Heart right ventricle (tissue), 16 donors: ENCODE data around the gene KRT3. TPM values are rescaled to one million over a fixed set of nuclear protein-coding genes. Genes with fewer than 3 reads are reported as not detected.
A peak's percentile ranks its signal among the peaks of the same experiment; 100 is the strongest.

Source experiments
- ATAC-seq, 8 donors: fragments of 200-7000 bp; cut with Tn5 transposase; one replicate each; pipeline ENCODE4 v1.9.1; 2020; ENCODE audit warnings: mild to moderate bottlenecking in 8 of 8, moderate library complexity in 8 of 8, moderate number of reproducible peaks in 1 of 8
- DNase-seq, 2 donors: peaks; one replicate each; pipeline ENCODE4 v3.0.0-alpha.2; 2020
- H3K27ac ChIP-seq, 10 donors: fragments of 200-600 bp; sonication (generic) in 2 of 10; one replicate each; pipeline versions ENCODE4 v1.5.0 to v1.8.0; 2020 to 2022; ENCODE audit warnings: mild to moderate bottlenecking in 3 of 10
- H3K27me3 ChIP-seq, 7 donors: fragments of 200-600 bp; one replicate each; pipeline ENCODE4 v1.8.0; 2021 to 2022; ENCODE audit warnings: mild to moderate bottlenecking in 2 of 7
- H3K36me3 ChIP-seq, 9 donors: fragments of 200-600 bp; sonication (generic) in 1 of 9; one replicate each; pipeline versions ENCODE4 v1.5.0 to v1.8.0; 2020 to 2022; ENCODE audit warnings: mild to moderate bottlenecking in 2 of 9
- H3K4me1 ChIP-seq, 9 donors: fragments of 200-600 bp; sonication (generic) in 1 of 9; one replicate each; pipeline versions ENCODE4 v1.5.0 to v1.8.0; 2020 to 2022; ENCODE audit warnings: mild to moderate bottlenecking in 4 of 9
- H3K4me3 ChIP-seq, 10 donors: fragments of 200-600 bp; sonication (generic) in 2 of 10; one replicate each; pipeline versions ENCODE4 v1.5.0 to v1.8.0; 2020 to 2022; ENCODE audit warnings: mild to moderate bottlenecking in 7 of 10, moderate library complexity in 2 of 10
- H3K9me3 ChIP-seq, 11 donors: fragments of 200-600 bp in 10 of 11; sonication (generic) in 2 of 11; one replicate each; pipeline versions ENCODE4 v1.5.0 to v1.8.0; 2013 to 2022; ENCODE audit warnings: mild to moderate bottlenecking in 2 of 11, control low read depth in 1 of 11, moderate library complexity in 1 of 11
- whole genome bisulfite sequencing, 2 donors: extraction: QIAGEN DNeasy Blood & Tissue Kit; methylation state at CpG; one replicate each; pipeline ENCODE4 v1.1.7; 2013; ENCODE audit warnings: inconsistent platforms in 1 of 2; 5-methylcytosine and 5-hydroxymethylcytosine counted together
- intact Hi-C, 10 donors: fragments of 100-400 bp; cut with DNase I; formaldehyde crosslinking; loops; one replicate each; pipeline versions ENCODE4 v1.11.1 to v1.14.2; 2022
- polyA plus RNA-seq, 2 donors: library from polyadenylated mRNA; stranded (reverse); fragments of 200-250 nt; gene quantifications; one replicate each; pipeline ENCODE4 v1.2.3, GENCODE V29; 2013
- total RNA-seq, 10 donors: library from RNA; stranded (reverse); fragmentation: NEBNext Ultra II Directional in 3 of 10; extraction: Animal tissue kit (Norgen Biotek cat#: 25700) in 3 of 10; gene quantifications; one replicate each; pipeline versions ENCODE4 v1.2.1 to v1.2.4, GENCODE V29; 2021 to 2023
- TF ChIP-seq, protein P1 (sequence below), 9 donors: fragments of 200-600 bp; sonication (generic) in 2 of 9; IDR thresholded peaks; one replicate each; pipeline versions ENCODE4 v1.5.0 to v1.8.0; 2021 to 2022; ENCODE audit warnings: antibody characterized with exemption in 9 of 9, mild to moderate bottlenecking in 5 of 9, moderate library complexity in 1 of 9
- donor health status: Arrhythmogenic right ventricular cardiomyopathy.
- donor health status: ischemic (EF 13 %, LVEDD 7.1; RV severe dilation, severe dysfunction).
- donor health status: healthy with polysubstance abuse.
- donor health status: DM: no; HTN: yes; CAD: no.
- donor health status: DM: no; HTN: no; CAD: no.
- donor health status: ischemic (EF 25% LVEDD 6.9; RV normal size, moderate dysfunction).
- donor health status: ischemic (EF 25% LVEDD 5.7; RV mildly dilated, moderate dysfunction).
- donor health status: healthy.
- donor health status: DM: yes; HTN: yes; CAD: no.
- donor health status: Ischemic cardiomyopathy.
- donor health status: ischemic (EF 35%, LVEDD 5.7; RV mildly dilated, moderate dysfunction).
- donor health status: nonischemic (EF 11% LVEDD 7.7; RV severe dilation, severe dysfunction).
- donor health status: DM: yes; HTN: yes; CAD: no.
- donor health status: PGD.
- donor health status: ischemic (EF 29% LVEDD 5.4; RV normal size, mild dysfunction).
- donor health status: nonischemic (EF 23%, LVEDD 6.1; RV moderate dilation, normal function).

The KRT3 gene
- total and polyA plus RNA-seq, 12 donors: not detected

DNA sequence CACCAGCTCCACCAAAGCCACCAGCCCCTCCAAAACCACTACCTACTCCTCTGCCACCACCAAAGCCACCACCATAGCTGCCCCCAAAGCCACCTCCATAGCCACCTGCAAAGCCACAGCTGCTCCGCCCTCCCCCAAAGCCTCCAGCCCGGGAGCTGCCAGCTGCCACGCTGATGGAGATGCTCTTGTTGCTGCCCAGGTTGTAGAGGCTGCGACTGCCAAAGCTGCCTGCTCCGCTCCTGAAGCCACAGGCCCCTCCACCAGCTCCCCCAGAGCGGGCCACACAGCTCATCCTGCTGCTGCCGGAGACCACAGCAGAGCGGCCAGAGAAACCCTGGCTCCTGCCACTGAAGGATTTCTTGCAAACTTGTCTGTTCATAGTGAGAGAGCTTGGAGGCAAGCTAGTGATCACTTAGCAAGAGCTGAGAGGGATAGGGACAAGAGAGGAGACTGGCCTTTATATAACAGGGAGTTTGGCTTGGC, 19.0 kb downstream of the KRT3 start, which contains the start of gene KRT76:
KRT76 (minus strand) TSS at position 433 of the 483 bp plus-strand sequence; CDS start at position 379, 54 bp downstream.
- H3K4me3 ChIP-seq: no peak within 1 kb of the TSS
- ATAC-seq (no peak), DNase-seq (no peak)
- H3K36me3 ChIP-seq: no peaks in the 10 kb centered on the region
- intact Hi-C loops: no loop called here
- peaks cover 0 to 69% (median 14%) of the 10 kb centered on the region in 7 donors for H3K27me3 ChIP-seq
- no peak within 1 kb of the TSS for H3K27ac ChIP-seq
- WGBS, 2 donors: 89% methylated on average over 8 of the region's 8 CpGs
- H3K9me3 ChIP-seq: no peaks in the 10 kb centered on the region
- H3K4me1 ChIP-seq: no peaks in the 10 kb centered on the region
- TF ChIP-seq, protein P1, sequence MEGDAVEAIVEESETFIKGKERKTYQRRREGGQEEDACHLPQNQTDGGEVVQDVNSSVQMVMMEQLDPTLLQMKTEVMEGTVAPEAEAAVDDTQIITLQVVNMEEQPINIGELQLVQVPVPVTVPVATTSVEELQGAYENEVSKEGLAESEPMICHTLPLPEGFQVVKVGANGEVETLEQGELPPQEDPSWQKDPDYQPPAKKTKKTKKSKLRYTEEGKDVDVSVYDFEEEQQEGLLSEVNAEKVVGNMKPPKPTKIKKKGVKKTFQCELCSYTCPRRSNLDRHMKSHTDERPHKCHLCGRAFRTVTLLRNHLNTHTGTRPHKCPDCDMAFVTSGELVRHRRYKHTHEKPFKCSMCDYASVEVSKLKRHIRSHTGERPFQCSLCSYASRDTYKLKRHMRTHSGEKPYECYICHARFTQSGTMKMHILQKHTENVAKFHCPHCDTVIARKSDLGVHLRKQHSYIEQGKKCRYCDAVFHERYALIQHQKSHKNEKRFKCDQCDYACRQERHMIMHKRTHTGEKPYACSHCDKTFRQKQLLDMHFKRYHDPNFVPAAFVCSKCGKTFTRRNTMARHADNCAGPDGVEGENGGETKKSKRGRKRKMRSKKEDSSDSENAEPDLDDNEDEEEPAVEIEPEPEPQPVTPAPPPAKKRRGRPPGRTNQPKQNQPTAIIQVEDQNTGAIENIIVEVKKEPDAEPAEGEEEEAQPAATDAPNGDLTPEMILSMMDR (IDR thresholded peaks at IDR 0.05): no peak

DNA sequence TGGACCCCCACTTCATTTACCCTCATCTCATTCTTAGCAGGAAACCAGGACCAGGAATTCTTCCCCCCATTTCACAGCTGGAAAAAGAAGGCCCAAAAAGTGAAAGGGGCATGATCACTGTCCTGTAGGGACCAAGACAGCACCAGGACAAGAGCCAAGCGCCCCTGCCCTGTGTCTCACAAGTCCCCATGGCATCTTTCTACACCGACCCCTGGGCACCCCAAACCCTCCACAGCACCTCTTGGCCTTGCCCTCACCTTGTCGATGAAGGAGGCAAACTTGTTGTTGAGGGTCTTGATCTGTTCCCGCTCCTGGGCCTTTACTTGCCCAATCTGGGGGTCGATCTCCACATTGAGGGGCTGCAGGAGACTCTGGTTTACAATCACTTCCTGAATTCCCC, 19.5 kb downstream of the KRT3 start:
- no peaks in the 10 kb centered on the region for H3K4me1 ChIP-seq
- 78 to 87% methylated on average over 5 of the region's 5 CpGs for WGBS, 2 donors
- DNase-seq (no peak), ATAC-seq (no peak)
- H3K27ac ChIP-seq: no peak overlapping the region
- H3K36me3 ChIP-seq: no peaks in the 10 kb centered on the region
- H3K27me3 ChIP-seq: peaks cover 0 to 67% (median 12%) of the 10 kb centered on the region in 7 donors
- TF ChIP-seq, protein P1 (IDR thresholded peaks at IDR 0.05): no peak
- H3K9me3 ChIP-seq: no peaks in the 10 kb centered on the region
- no peak overlapping the region for H3K4me3 ChIP-seq
- intact Hi-C loops: no loop called here

DNA sequence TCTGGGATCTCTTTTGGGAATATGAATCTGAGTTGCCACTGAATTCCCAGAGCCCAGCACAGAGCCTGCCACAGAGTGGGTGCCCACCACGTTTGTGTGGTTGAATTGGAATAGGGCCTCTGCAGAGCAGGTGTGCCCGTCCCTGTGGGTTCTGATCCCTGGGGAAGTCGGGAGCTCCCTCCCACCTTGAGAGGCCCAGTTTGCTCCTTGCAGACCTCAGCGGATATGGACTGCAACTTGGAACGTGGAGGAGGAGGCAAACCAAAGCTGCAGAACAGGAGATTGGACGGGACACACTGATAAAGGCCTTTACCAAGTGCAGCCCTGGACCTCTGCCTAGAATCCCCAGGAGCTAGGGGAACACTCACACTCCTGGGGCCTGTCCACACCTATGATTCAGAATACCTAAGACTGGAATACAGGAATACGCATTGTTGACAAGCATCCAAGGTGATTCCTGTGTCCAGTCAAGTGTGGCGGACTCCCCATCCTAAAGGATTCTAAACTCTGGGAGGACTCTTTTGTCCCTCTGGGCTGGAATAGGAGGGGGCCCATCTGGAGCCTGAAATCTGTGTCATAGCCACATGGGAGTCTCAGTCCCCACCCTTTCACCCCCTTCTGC, 21.2 kb downstream of the KRT3 start:
- TF ChIP-seq, protein P1 (IDR thresholded peaks at IDR 0.05): no peak
- peak in 1 of 8 donors; percentile 45 for ATAC-seq
- intact Hi-C loops: no loop called here
- no peaks in the 10 kb centered on the region for H3K4me1 ChIP-seq
- H3K9me3 ChIP-seq: no peaks in the 10 kb centered on the region
- no peak overlapping the region for H3K27ac ChIP-seq
- no peak overlapping the region for H3K4me3 ChIP-seq
- no peak for DNase-seq
- peaks cover 0 to 60% (median 20%) of the 10 kb centered on the region in 7 donors for H3K27me3 ChIP-seq
- 55 to 56% methylated on average over 8 of the region's 8 CpGs for WGBS, 2 donors
- no peaks in the 10 kb centered on the region for H3K36me3 ChIP-seq

- WGBS, 2 donors: 67 to 73% methylated on average over 3 of the region's 3 CpGs
- TF ChIP-seq, protein P1 (IDR thresholded peaks at IDR 0.05): no peak
- ATAC-seq (no peak), DNase-seq (no peak)
- H3K36me3 ChIP-seq: no peaks in the 10 kb centered on the region
- H3K4me1 ChIP-seq: no peaks in the 10 kb centered on the region
- no peak overlapping the region for H3K4me3 ChIP-seq
- H3K27me3 ChIP-seq: peaks cover 0 to 51% (median 12%) of the 10 kb centered on the region in 7 donors
- no peaks in the 10 kb centered on the region for H3K9me3 ChIP-seq
- no peak overlapping the region for H3K27ac ChIP-seq
- intact Hi-C loops: no loop called here
Measured at GRCh38 chr12:52772772-52773171, 23.1 kb downstream of the KRT3 start.
